ENCODE measurements around the gene PPP2R5D. TPM values are rescaled to one million over a fixed set of nuclear protein-coding genes. Genes with fewer than 3 reads are reported as not detected.
A peak's percentile ranks its signal among the peaks of the same experiment; 100 is the strongest.
"Not testable (repeated sequence)": the region's sequence is repeated elsewhere in the genome, so short reads cannot be mapped to it uniquely, and the experiment has no call there.

The PPP2R5D gene
- total RNA-seq, 1 experiment from 2014 or later: 53.5 TPM

DNA sequence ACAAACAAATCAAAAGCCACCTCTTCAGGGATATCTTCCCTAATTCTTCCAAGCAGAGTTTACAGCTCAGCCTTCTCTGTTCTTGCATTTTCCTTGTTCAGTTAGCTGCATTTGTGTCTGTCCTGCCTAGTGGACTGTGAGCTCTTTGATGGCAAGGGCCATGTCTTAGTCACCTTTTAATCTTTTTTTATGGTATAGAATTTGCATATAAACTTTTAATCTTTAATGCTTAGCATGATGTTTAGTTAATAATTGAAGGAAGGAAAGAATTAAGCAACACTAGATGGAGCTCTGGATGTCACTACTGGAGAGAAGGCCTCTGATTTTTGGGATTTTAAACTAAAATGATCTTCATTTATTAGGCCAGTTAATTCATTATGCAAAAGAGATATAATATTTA, 12.1 kb downstream of the PPP2R5D start:
- Histone ChIP-seq H3K9me3 (ENCODE audit: control insufficient read depth, low read depth, low read length) (no peaks in the 10 kb centered on the region), H3K18ac (ENCODE audit: insufficient read length, low read depth, low read length) (no peak overlapping the region), H3K27me3 (ENCODE audit: insufficient read depth, low read length) (no peaks in the 10 kb centered on the region), H2BK15ac (ENCODE audit: low read depth, low read length) (no peak overlapping the region), H2BK20ac (ENCODE audit: low read depth, low read length, poor library complexity, severe bottlenecking) (no peak overlapping the region), H4K5ac (ENCODE audit: insufficient read length, low read depth, low read length) (no peak overlapping the region), H3K4ac (ENCODE audit: low read depth, low read length) (no peak overlapping the region), H3K23ac (ENCODE audit: insufficient read length, low read depth, low read length) (no peak overlapping the region), H4K20me1 (ENCODE audit: control insufficient read depth, insufficient read depth, insufficient read length) (no peaks in the 10 kb centered on the region), H2BK5ac (ENCODE audit: insufficient read length, low read length) (no peak overlapping the region), H2BK120ac (ENCODE audit: low read depth, low read length, poor library complexity, severe bottlenecking) (no peak overlapping the region), H3K79me2 (ENCODE audit: insufficient read depth, low read length) (no peaks in the 10 kb centered on the region), H3K27ac (ENCODE audit: insufficient read length, low read depth, low read length) (no peak overlapping the region), H2AK5ac (ENCODE audit: insufficient read length, low read length) (no peak overlapping the region), H4K91ac (ENCODE audit: insufficient read length, low read depth, low read length) (no peak overlapping the region), H2BK12ac (ENCODE audit: insufficient read length, low read depth, low read length) (no peak overlapping the region), H3K4me2 (ENCODE audit: insufficient read depth, insufficient read length, low read length) (no peak overlapping the region), H3T11ph (ENCODE audit: low read length) (no peak overlapping the region), H3K23me2 (ENCODE audit: insufficient read length, low read depth, low read length, poor library complexity, severe bottlenecking) (no peaks in the 10 kb centered on the region), H4K8ac (replicated peaks; ENCODE audit: insufficient read length, low read depth, low read length) (no peak overlapping the region), H3K56ac (ENCODE audit: insufficient read length, low read depth, low read length) (no peak overlapping the region), H3K9ac (ENCODE audit: extremely low read depth, insufficient read length, low read length) (no peak overlapping the region), H3K79me1 (ENCODE audit: insufficient read depth, low read depth, low read length, poor library complexity, severe bottlenecking) (no peaks in the 10 kb centered on the region), H3K4me1 (ENCODE audit: insufficient read depth, low read length) (no peaks in the 10 kb centered on the region), H2AFZ (ENCODE audit: low read length) (no peak overlapping the region), H3K14ac (ENCODE audit: insufficient read depth, low read length) (no peak overlapping the region)
- peaks cover 5 to 22% (median 8%) of the 10 kb centered on the region in 3 experiments; a peak in 4 of 7 replicates for H3K36me3 Mint-ChIP-seq (ENCODE audit: insufficient read depth in 1 of 3, low read depth in 3 of 3)
- no peak for DNase-seq
- H3K9me3 Mint-ChIP-seq: no peaks in the 10 kb centered on the region
- TF ChIP-seq, protein P1, sequence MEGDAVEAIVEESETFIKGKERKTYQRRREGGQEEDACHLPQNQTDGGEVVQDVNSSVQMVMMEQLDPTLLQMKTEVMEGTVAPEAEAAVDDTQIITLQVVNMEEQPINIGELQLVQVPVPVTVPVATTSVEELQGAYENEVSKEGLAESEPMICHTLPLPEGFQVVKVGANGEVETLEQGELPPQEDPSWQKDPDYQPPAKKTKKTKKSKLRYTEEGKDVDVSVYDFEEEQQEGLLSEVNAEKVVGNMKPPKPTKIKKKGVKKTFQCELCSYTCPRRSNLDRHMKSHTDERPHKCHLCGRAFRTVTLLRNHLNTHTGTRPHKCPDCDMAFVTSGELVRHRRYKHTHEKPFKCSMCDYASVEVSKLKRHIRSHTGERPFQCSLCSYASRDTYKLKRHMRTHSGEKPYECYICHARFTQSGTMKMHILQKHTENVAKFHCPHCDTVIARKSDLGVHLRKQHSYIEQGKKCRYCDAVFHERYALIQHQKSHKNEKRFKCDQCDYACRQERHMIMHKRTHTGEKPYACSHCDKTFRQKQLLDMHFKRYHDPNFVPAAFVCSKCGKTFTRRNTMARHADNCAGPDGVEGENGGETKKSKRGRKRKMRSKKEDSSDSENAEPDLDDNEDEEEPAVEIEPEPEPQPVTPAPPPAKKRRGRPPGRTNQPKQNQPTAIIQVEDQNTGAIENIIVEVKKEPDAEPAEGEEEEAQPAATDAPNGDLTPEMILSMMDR (conservative IDR thresholded peaks at IDR 0.05): no peak
- no peaks in the 10 kb centered on the region; the same call in 1 of the 2 replicates for H3K27me3 Mint-ChIP-seq (ENCODE audit: low read depth)
- no peak overlapping the region for H3K4me3 Mint-ChIP-seq
- peaks cover 0 to 5% of the 10 kb centered on the region in 2 experiments; a peak in 1 of 4 replicates for H3K4me1 Mint-ChIP-seq
- H3K27ac Mint-ChIP-seq: peak overlapping the region in 1 of 3 experiments; percentile 37; a peak in 1 of 7 replicates

- H3K4ac ChIP-seq (ENCODE audit: low read depth, low read length); H3K23ac ChIP-seq (ENCODE audit: insufficient read length, low read depth, low read length); H3K27me3 ChIP-seq (ENCODE audit: insufficient read depth, low read length); H2BK12ac ChIP-seq (ENCODE audit: insufficient read length, low read depth, low read length); DNase-seq; H3K9me3 ChIP-seq (ENCODE audit: control insufficient read depth, low read depth, low read length); H3K79me1 ChIP-seq (ENCODE audit: insufficient read depth, low read depth, low read length, poor library complexity, severe bottlenecking); H3K27ac ChIP-seq (ENCODE audit: insufficient read length, low read depth, low read length); H3K9me3 Mint-ChIP-seq; H3K14ac ChIP-seq (ENCODE audit: insufficient read depth, low read length); H3K4me3 Mint-ChIP-seq; H4K8ac ChIP-seq (replicated peaks; ENCODE audit: insufficient read length, low read depth, low read length); H2BK5ac ChIP-seq (ENCODE audit: insufficient read length, low read length); H3K4me2 ChIP-seq (ENCODE audit: insufficient read depth, insufficient read length, low read length); H3T11ph ChIP-seq (ENCODE audit: low read length); H3K9ac ChIP-seq (ENCODE audit: extremely low read depth, insufficient read length, low read length); H2AFZ ChIP-seq (ENCODE audit: low read length); H3K23me2 ChIP-seq (ENCODE audit: insufficient read length, low read depth, low read length, poor library complexity, severe bottlenecking); H3K56ac ChIP-seq (ENCODE audit: insufficient read length, low read depth, low read length); H2AK5ac ChIP-seq (ENCODE audit: insufficient read length, low read length); H3K27me3 Mint-ChIP-seq (ENCODE audit: low read depth); H4K20me1 ChIP-seq (ENCODE audit: control insufficient read depth, insufficient read depth, insufficient read length); H2BK20ac ChIP-seq (ENCODE audit: low read depth, low read length, poor library complexity, severe bottlenecking); H2BK15ac ChIP-seq (ENCODE audit: low read depth, low read length); H3K4me1 ChIP-seq (ENCODE audit: insufficient read depth, low read length); H2BK120ac ChIP-seq (ENCODE audit: low read depth, low read length, poor library complexity, severe bottlenecking); H3K27ac Mint-ChIP-seq; H4K91ac ChIP-seq (ENCODE audit: insufficient read length, low read depth, low read length); H3K18ac ChIP-seq (ENCODE audit: insufficient read length, low read depth, low read length); H4K5ac ChIP-seq (ENCODE audit: insufficient read length, low read depth, low read length); H3K79me2 ChIP-seq (ENCODE audit: insufficient read depth, low read length): not testable (repeated sequence)
- H3K36me3 Mint-ChIP-seq (ENCODE audit: insufficient read depth in 1 of 3, low read depth in 3 of 3): peaks cover 2 to 21% (median 13%) of the 10 kb centered on the region in 3 experiments; a peak in 4 of 7 replicates
- no CpG with 5 or more reads among the region's 9 CpGs for WGBS (ENCODE audit: extremely low coverage, insufficient read length, low lambda C conversion rate)
- peaks cover 4 to 11% of the 10 kb centered on the region in 2 experiments; a peak in 3 of 4 replicates for H3K4me1 Mint-ChIP-seq
Observed at GRCh38 chr6:42998205-42998604, 13.8 kb downstream of the PPP2R5D start.

Data from H9 (cell line).